Measurements from ENCODE around the gene NECTIN4. TPM values are rescaled to one million over a fixed set of nuclear protein-coding genes. Genes with fewer than 3 reads are reported as not detected.

NECTIN4 gene
- total and polyA plus RNA-seq, 10 of the 15 experiments (the other 5 are each of a cell fraction or from before 2014, with no cell fraction given), result 2.8 to 8.7 (median 3.7) TPM

GRCh38 chr1:161071886-161072371 lies 17.4 kb downstream of the NECTIN4 start (continued):
- TF ChIP-seq SIX5 (IDR thresholded peaks at IDR 0.05; ENCODE audit: low read depth, low read length, severe bottlenecking) (no peak), JUND (IDR thresholded peaks at IDR 0.05; ENCODE audit: low read depth, low read length) (no peak), IRF4 (IDR thresholded peaks at IDR 0.05; ENCODE audit: low read depth, low read length) (no peak), CBX3 (IDR thresholded peaks at IDR 0.05; ENCODE audit: borderline replicate concordance, low read depth) (no peak)

DNA sequence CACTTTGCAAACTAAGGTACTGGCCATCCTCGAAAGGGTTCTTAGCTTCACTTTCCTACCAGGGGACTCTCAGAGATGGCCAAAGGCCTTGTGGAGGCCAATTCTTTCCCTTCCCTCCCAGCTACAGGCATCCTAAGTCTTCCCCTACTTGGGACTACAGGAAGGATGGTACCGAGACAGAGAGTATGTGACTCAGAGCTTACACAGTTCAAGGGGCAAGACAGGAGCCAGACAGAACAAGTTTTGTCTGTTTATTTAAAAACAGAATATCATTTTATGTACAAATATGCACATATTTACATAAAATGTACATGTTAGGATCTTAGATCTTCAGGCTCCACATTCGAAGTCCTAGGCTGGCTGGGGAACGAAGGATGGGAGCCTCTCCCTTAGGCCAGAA lies 18.6 kb downstream of the NECTIN4 start:
- CTCF ChIA-PET, result interaction anchor here (0.7 to 8.6 kb wide), 20 partner anchors 9 to 424 kb away, joined by 3 to 111 read pairs (median 5); partner anchors contain the start of genes DEDD, F11R, KLHDC9 and NDUFS2
- no peak overlapping the region for H3K4me3 ChIP-seq
- no peak for ATAC-seq
- H3K4me1 ChIP-seq (ENCODE audit: control insufficient read depth, insufficient read depth, low read length), result peaks cover 20% of the 10 kb centered on the region
- peak overlapping the region; percentile 98 for H3K27ac ChIP-seq (ENCODE audit: control insufficient read depth, insufficient read depth)
- RAD21 ChIA-PET (ENCODE audit: unreplicated experiment), result interaction anchor here (1.0 to 7.1 kb wide), 11 partner anchors 16 to 363 kb away, joined by 3 to 107 read pairs (median 5); partner anchors contain the start of genes DEDD, F11R, KLHDC9 and TSTD1
- H2AFZ ChIP-seq (ENCODE audit: control insufficient read depth, low read depth, low read length), result no peak overlapping the region; the same call in 1 of the 2 replicates
- DNase-seq (ENCODE audit: low read depth, low spot score), result no peak
- 95% methylated on average over 4 of the region's 4 CpGs for WGBS (ENCODE audit: insufficient coverage, insufficient replicate concordance, low lambda C conversion rate, missing lambda C conversion rate)
- peaks cover 11% of the 10 kb centered on the region; the same call in 1 of the 2 replicates for H4K20me1 ChIP-seq (ENCODE audit: control insufficient read depth, insufficient read depth)
- intact Hi-C loops (cut with micrococcal nuclease; ENCODE audit: unreplicated experiment), result loop anchor here (1.0 to 2.0 kb wide), 2 partner anchors 26 to 62 kb away; partner anchors contain the start of gene DEDD
- H3K9ac ChIP-seq (ENCODE audit: control insufficient read depth, insufficient read depth, low read length), result no peak overlapping the region
- 0 out of 4 replicates have a peak, but pooled peaks cover 0 to 9% of the 10 kb centered on the region in 2 experiments for H3K36me3 ChIP-seq (ENCODE audit: control insufficient read depth in 2 of 2, insufficient read depth in 2 of 2, low read length in 1 of 2)
- FAIRE-seq, result no peak
- in situ Hi-C loops (cut with MboI), result no loop called here
- no TSS peak for BruUV-seq (replicated peaks)
- H3K27me3 ChIP-seq (replicated peaks in 1 of 2; ENCODE audit: control insufficient read depth in 2 of 2, insufficient read depth in 2 of 2, low read length in 1 of 2), result no peaks in the 10 kb centered on the region
- SMC1A ChIA-PET (ENCODE audit: uncharacterized antibody, unreplicated experiment), result interaction anchor here (0.6 to 9.0 kb wide), 24 partner anchors 9 to 415 kb away, joined by 3 to 134 read pairs (median 4); partner anchors contain the start of genes DEDD, F11R, KLHDC9 and NDUFS2
- H3K4me2 ChIP-seq (ENCODE audit: control insufficient read depth, insufficient read depth), result no peak overlapping the region; the same call in 1 of the 2 replicates
- no peaks in the 10 kb centered on the region for H3K9me3 ChIP-seq (replicated peaks; ENCODE audit: control insufficient read depth, insufficient read depth, low read length)
- POLR2A ChIA-PET, result interaction anchor here (0.7 to 6.8 kb wide), 13 partner anchors 19 to 363 kb away, joined by 3 to 139 read pairs (median 6); partner anchors contain the start of genes DEDD, F11R, KLHDC9 and PPOX
- peaks cover 41% of the 10 kb centered on the region for H3K79me2 ChIP-seq (ENCODE audit: control insufficient read depth, insufficient read depth, low read length)
- TF ChIP-seq SPI1 (IDR thresholded peaks at IDR 0.05; ENCODE audit: borderline replicate concordance, insufficient read depth, low read depth, low read length) (no peak), ZBTB40 (IDR thresholded peaks at IDR 0.05; ENCODE audit: borderline replicate concordance) (no peak), ASH2L (IDR thresholded peaks at IDR 0.05; ENCODE audit: borderline replicate concordance, low read depth) (no peak), ATF7 (IDR thresholded peaks at IDR 0.05; ENCODE audit: low read depth) (no peak), KAT2A (conservative IDR thresholded peaks at IDR 0.05; ENCODE audit: control insufficient read depth, low read depth, low read length) (no peak), BMI1 (IDR thresholded peaks at IDR 0.05; ENCODE audit: borderline replicate concordance) (no peak), FOS (IDR thresholded peaks at IDR 0.05; ENCODE audit: borderline replicate concordance, extremely low read depth, insufficient read length) (no peak), MEF2B (IDR thresholded peaks at IDR 0.05; ENCODE audit: partially characterized antibody, poor library complexity, severe bottlenecking) (no peak), RELA (IDR thresholded peaks at IDR 0.05; ENCODE audit: borderline replicate concordance, partially characterized antibody) (no peak), HDAC2 (IDR thresholded peaks at IDR 0.05) (no peak), ZNF384 (IDR thresholded peaks at IDR 0.05; ENCODE audit: borderline replicate concordance, low read depth, low read length) (no peak)
- TF ChIP-seq, protein P1, sequence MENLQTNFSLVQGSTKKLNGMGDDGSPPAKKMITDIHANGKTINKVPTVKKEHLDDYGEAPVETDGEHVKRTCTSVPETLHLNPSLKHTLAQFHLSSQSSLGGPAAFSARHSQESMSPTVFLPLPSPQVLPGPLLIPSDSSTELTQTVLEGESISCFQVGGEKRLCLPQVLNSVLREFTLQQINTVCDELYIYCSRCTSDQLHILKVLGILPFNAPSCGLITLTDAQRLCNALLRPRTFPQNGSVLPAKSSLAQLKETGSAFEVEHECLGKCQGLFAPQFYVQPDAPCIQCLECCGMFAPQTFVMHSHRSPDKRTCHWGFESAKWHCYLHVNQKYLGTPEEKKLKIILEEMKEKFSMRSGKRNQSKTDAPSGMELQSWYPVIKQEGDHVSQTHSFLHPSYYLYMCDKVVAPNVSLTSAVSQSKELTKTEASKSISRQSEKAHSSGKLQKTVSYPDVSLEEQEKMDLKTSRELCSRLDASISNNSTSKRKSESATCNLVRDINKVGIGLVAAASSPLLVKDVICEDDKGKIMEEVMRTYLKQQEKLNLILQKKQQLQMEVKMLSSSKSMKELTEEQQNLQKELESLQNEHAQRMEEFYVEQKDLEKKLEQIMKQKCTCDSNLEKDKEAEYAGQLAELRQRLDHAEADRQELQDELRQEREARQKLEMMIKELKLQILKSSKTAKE (IDR thresholded peaks at IDR 0.05; ENCODE audit: low read depth, poor library complexity, severe bottlenecking), result no peak

Measured in GM12878 (cell line).